ENCODE data around the gene NKTR.

- TF ChIP-seq EP300 (IDR thresholded peaks at IDR 0.05; ENCODE audit: low read depth), result no peak
- no peak for TF ChIP-seq POLR2A (IDR thresholded peaks at IDR 0.05)
- TF ChIP-seq POLR2AphosphoS5 (IDR thresholded peaks at IDR 0.05), result no peak
- TF ChIP-seq, protein P1, sequence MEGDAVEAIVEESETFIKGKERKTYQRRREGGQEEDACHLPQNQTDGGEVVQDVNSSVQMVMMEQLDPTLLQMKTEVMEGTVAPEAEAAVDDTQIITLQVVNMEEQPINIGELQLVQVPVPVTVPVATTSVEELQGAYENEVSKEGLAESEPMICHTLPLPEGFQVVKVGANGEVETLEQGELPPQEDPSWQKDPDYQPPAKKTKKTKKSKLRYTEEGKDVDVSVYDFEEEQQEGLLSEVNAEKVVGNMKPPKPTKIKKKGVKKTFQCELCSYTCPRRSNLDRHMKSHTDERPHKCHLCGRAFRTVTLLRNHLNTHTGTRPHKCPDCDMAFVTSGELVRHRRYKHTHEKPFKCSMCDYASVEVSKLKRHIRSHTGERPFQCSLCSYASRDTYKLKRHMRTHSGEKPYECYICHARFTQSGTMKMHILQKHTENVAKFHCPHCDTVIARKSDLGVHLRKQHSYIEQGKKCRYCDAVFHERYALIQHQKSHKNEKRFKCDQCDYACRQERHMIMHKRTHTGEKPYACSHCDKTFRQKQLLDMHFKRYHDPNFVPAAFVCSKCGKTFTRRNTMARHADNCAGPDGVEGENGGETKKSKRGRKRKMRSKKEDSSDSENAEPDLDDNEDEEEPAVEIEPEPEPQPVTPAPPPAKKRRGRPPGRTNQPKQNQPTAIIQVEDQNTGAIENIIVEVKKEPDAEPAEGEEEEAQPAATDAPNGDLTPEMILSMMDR (IDR thresholded peaks at IDR 0.05), result no peak
Observed at GRCh38 chr3:42682301-42683070, 82.0 kb downstream of the NKTR start.
